Stimulated activated naive B cell treated with anti-CD40 and anti-IgM and Interleukin-4, amounts not matched to agents 10 μg/mL and 1 μg/mL and 100 μg/mL, for 72 hours (primary cell): Measurements from ENCODE around the gene ELF4.

Experiments
- ATAC-seq, 2 donors: fragments of 150-1000 bp; cut with Tn5 transposase; replicated peaks; 2 replicates each; pipeline ENCODE4 v1.10.0; 2021; ENCODE audit warnings: moderate library complexity in 1 of 2
- DNase-seq: peaks from one replicate; pipeline ENCODE4 v3.0.0; 2021
- H3K27ac Mint-ChIP-seq: one replicate; pipeline ENCODE4 v1.8.0; 2022; ENCODE audit warnings: mild to moderate bottlenecking, mixed read lengths
- H3K27me3 Mint-ChIP-seq, 2 donors: one replicate each; pipeline ENCODE4 v1.8.0; 2022; ENCODE audit warnings: mixed read lengths in 2 of 2
- H3K36me3 Mint-ChIP-seq, 2 donors: one replicate each; pipeline ENCODE4 v1.8.0; 2022; ENCODE audit warnings: mixed read lengths in 2 of 2, mild to moderate bottlenecking in 1 of 2
- H3K4me1 Mint-ChIP-seq, 2 donors: one replicate each; pipeline ENCODE4 v1.8.0; 2022; ENCODE audit warnings: mixed read lengths in 2 of 2, mild to moderate bottlenecking in 1 of 2
- H3K4me3 Mint-ChIP-seq, 2 donors: one replicate each; pipeline ENCODE4 v1.8.0; 2022; ENCODE audit warnings: mild to moderate bottlenecking in 2 of 2, mixed read lengths in 2 of 2, moderate library complexity in 1 of 2
- H3K9me3 Mint-ChIP-seq, 2 donors: one replicate each; pipeline ENCODE4 v1.8.0; 2022; ENCODE audit warnings: mixed read lengths in 2 of 2, mild to moderate bottlenecking in 1 of 2

ELF4 gene

DNA sequence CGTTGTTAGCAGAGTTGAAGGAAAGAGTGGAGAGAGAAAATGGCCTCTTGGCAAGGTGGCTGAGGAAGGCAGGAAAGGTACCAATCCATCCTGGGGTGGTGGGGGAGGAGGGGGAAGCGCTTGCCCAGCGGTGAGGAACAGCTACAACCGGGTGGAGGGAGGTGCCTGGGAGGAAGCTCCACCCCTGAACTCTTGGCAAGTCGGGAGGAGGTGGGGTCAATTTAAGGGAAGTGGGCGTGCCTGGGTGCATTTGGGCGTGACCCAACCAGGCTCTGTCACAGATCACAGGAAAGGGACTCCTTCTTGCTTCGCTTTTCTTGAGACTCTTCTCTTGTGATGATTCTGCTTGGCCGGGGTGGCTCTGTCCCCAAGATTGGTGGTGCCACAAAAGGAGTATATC is 86.2 kb downstream of the ELF4 start:
- Mint-ChIP-seq H3K4me1 (peaks cover 12 to 13% of the 10 kb centered on the region in 2 donors), H3K9me3 (peaks cover 0 to 3% of the 10 kb centered on the region in 2 donors), H3K27me3 (no peaks in the 10 kb centered on the region), H3K36me3 (peaks cover 7 to 19% of the 10 kb centered on the region in 2 donors), H3K27ac (peak overlapping the region; percentile 51), H3K4me3 (peak overlapping the region; percentile 39 to 46)
- DNase-seq (peak; percentile 75), ATAC-seq (peak; percentile 100)

- peaks cover 12 to 13% of the 10 kb centered on the region in 2 donors for H3K4me1 Mint-ChIP-seq
- H3K4me3 Mint-ChIP-seq: no peak overlapping the region
- H3K36me3 Mint-ChIP-seq: peaks cover 12 to 14% of the 10 kb centered on the region in 2 donors
- H3K27me3 Mint-ChIP-seq: no peaks in the 10 kb centered on the region
- DNase-seq: no peak
- H3K9me3 Mint-ChIP-seq: peaks cover 0 to 3% of the 10 kb centered on the region in 2 donors
- H3K27ac Mint-ChIP-seq: no peak overlapping the region
- no peak for ATAC-seq
Observed at GRCh38 chrX:130020661-130021324, 89.5 kb downstream of the ELF4 start.

DNA sequence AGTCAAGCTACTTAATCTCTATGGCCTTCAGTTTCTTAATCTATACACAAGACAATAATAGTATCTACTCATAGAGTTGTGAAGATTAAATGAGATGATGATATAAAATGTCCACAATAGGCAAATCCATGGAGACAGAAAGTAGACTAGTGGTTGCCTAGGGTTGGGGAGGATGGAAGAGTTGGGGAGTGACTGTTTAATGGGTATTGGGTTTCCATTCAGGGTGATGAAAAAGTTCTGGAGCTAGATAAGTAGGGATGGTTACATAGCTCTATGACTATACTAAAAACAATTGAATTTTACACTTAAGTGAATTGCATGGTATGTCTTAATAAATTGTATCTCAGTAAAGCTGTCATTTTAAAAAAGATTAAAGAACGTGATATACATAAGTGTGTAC is 92.2 kb downstream of the ELF4 start:
- no peak for DNase-seq
- no peak for ATAC-seq
- Mint-ChIP-seq H3K36me3 (peaks cover 18 to 19% of the 10 kb centered on the region in 2 donors), H3K4me3 (no peak overlapping the region), H3K4me1 (no peaks in the 10 kb centered on the region), H3K27me3 (no peaks in the 10 kb centered on the region), H3K9me3 (no peaks in the 10 kb centered on the region), H3K27ac (no peak overlapping the region)

DNA sequence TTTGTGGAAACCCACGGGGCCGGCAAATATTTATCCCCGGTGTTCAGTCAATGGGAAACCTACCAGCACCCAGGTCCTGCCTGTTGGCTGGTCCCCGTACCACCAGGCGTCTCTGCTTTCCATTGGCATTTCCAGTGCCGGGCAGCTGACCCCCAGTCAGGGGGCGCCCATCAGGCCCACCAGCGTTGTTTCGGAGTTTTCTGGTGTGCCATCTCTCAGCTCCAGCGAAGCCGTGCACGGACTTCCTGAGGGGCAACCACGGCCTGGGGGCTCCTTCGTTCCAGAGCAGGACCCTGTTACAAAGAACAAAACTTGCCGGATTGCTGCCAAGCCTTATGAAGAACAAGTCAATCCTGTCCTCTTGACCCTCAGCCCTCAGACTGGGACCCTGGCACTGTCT is 95.1 kb downstream of the ELF4 start:
- Mint-ChIP-seq H3K9me3 (no peaks in the 10 kb centered on the region), H3K27ac (no peak overlapping the region), H3K27me3 (no peaks in the 10 kb centered on the region), H3K36me3 (peaks cover 19 to 22% of the 10 kb centered on the region in 2 donors), H3K4me3 (no peak overlapping the region), H3K4me1 (no peaks in the 10 kb centered on the region)
- DNase-seq (no peak), ATAC-seq (no peak)
